Amniotic stem cell (primary cell): ENCODE results near the gene CAPN13.

Experiments used
- DNase-seq: peaks from one replicate; lab custom pipeline; 2025; lab: John Stamatoyannopoulos, UW

CAPN13 gene

GRCh38 chr2:30730736-30731647 is 76.3 kb downstream of the CAPN13 start:
- DNase-seq, result no peak

- no peak for DNase-seq
Observed at GRCh38 chr2:30729031-30729430, 78.2 kb downstream of the CAPN13 start.

- DNase-seq, result no peak
Observed at GRCh38 chr2:30722936-30723725, 84.1 kb downstream of the CAPN13 start.

- no peak for DNase-seq
Observed at GRCh38 chr2:30721668-30722647, 85.3 kb downstream of the CAPN13 start.

- DNase-seq, result no peak
Observed at GRCh38 chr2:30721241-30721640, 86.0 kb downstream of the CAPN13 start.

GRCh38 chr2:30717081-30717650 is 90.1 kb downstream of the CAPN13 start:
- no peak for DNase-seq

- DNase-seq, result no peak
Observed at GRCh38 chr2:30716123-30716900, 90.9 kb downstream of the CAPN13 start.

- DNase-seq, result no peak
Observed at GRCh38 chr2:30714811-30715709, 92.2 kb downstream of the CAPN13 start.

GRCh38 chr2:30713698-30714097 is 93.5 kb downstream of the CAPN13 start:
- DNase-seq, result no peak

GRCh38 chr2:30711646-30712085 is 95.6 kb downstream of the CAPN13 start:
- peak; percentile 82 for DNase-seq

GRCh38 chr2:30710461-30710860 is 96.8 kb downstream of the CAPN13 start:
- no peak for DNase-seq

- no peak for DNase-seq
Observed at GRCh38 chr2:30710016-30710415, 97.2 kb downstream of the CAPN13 start.

- DNase-seq, result no peak
Observed at GRCh38 chr2:30709516-30709915, 97.7 kb downstream of the CAPN13 start.

GRCh38 chr2:30708491-30709290 is 98.6 kb downstream of the CAPN13 start:
- DNase-seq, result no peak

GRCh38 chr2:30707304-30707903 is 99.8 kb downstream of the CAPN13 start:
- no peak for DNase-seq

GRCh38 chr2:30706534-30707303 is 100.5 kb downstream of the CAPN13 start:
- peak; percentile 43 for DNase-seq

- no peak for DNase-seq
Observed at GRCh38 chr2:30705711-30706533, 101.3 kb downstream of the CAPN13 start.
